Stimulated activated CD4-positive, alpha-beta T cell treated with anti-CD3 and anti-CD28 coated beads, Interleukin-2, amount 100 ng/mL, for 48 hours (primary cell): ENCODE data around the gene SLAMF1.
"Not testable (repeated sequence)": the region's sequence is repeated elsewhere in the genome, so short reads cannot be mapped to it uniquely, and the experiment has no call there.

ENCODE experiments used
- DNase-seq, 2 donors: peaks; one replicate each; pipeline ENCODE4 v3.0.0-alpha.2; 2020

Gene SLAMF1

DNA sequence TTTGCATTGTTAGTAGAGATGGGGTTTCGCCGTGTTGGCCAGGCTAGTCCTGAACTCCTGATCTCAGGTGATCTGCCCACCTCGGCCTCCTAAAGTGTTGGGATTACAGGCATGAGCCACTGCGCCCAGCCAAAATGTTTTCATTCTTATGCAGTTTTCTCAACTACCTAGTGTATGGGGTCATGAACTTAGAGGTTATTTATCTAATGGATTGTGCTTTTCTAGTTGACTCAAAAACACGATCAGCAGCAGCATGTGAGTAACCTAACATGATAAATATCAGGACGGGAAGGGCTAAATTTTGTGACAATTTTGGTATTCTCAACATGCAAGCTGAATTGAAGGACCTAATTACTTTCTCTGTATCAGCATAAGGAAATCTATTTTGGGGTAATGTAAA lies 58.4 kb downstream of the SLAMF1 start:
- DNase-seq, result no peak

DNA sequence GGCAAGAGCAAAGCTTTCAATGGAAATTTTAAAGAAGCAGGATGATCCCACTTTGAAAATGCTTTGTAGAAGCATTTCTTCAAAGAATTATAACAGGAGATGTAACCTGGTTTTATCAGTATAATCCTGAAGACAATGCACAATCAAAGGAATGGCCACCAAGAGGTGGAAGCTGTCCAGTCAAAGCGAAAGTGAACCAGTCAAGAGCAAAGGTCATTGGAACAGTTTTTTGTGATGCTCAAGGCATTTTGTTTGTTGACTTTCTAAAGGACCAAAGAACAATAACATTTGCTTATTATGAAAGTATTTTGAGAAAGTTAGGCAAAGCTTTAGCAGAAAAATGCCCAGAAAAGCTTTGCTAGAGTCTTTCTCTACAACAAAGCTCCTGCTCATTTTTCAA lies 62.1 kb downstream of the SLAMF1 start:
- DNase-seq, result no peak

DNA sequence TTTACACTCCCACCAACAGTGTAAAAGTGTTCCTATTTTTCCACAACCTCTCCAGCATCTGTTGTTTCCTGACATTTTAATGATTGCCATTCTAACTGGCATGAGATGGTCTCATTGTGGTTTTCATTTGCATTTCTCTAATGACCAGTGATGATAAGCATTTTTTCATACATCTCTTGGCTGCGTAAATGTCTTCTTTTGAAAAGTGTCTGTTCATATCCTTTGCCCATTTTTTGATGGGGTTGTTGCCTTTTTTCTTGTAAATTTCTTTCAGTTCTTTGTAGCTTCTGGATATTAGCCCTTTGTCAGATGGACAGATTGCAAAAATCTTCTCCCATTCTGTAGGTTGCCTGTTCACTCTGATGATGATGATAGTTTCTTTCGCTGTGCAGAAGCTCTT lies 63.9 kb downstream of the SLAMF1 start:
- not testable (repeated sequence) for DNase-seq

DNA sequence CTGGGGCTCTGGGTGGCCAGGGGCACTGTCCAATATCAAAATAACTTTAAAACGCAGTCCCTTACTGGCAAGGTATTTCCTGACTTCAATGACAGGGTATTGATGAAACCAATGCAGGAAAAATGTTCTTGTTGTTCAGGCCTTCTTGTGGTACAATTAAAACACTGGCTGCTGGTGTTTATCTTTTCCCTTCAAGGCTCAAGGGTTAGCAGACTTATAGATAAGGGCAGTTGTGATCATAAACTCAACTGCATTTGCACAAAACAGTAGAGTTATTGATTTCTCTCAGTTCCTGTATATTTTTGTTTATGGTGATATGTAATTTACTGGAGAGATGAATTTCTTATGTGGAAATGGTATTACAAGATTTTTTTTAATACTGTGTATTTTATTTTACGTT lies 64.9 kb downstream of the SLAMF1 start:
- DNase-seq, result no peak

DNA sequence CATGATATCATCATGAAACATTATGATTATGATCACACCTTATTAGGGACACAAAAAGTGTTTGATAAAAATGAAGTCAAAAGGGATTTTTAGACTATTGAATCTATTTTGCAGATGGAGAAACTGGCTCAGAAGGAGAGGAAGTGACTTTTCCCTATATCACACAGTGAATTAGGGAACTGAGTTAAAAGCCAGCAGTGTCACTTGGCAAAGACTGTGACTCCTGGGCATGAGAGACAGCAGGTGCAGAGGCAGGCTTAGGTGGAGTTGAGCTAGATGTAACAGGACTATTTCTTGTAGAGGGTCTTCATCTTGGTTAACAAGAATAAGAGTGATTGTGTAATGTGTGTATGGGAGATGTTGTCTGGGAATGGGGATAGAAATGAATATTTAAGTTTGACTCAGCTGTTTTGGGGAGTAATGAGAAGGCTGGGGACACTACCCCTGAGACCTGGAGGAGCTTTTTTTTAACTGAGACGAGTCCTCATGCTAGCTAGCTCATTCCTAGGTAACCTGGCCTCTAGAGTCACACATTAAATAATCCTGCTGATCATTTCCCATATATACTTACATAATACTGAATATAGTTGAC lies 66.5 kb downstream of the SLAMF1 start:
- no peak for DNase-seq

DNA sequence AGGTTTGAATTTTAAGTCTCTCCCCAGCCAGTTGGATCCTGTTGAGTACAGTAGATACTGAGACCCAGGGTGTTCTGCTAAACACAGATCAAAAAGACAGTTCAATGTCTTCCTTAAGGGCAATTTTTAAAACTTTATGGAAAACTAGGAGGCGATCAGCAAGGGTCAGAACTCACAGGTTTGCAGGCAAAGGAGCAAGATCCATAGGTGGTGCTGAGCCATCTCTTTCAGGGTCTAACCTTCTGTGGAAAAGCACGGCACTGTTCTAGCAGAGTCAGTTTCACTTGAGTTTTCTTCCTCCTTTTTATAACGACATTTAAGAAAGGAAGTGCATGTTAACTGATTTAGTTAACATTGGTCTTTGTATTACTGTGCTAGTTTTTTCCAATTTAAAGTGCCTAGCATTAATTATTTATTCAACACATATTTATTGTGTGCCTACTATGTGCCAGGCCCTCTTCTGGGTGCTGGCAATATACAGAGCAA lies 67.6 kb downstream of the SLAMF1 start, which contains the start of gene CD84:
Gene CD84, minus strand, starts transcription at position 281 of the 486 bp plus-strand sequence. Its CDS starts 59 bp downstream, at position 222.
- no peak for DNase-seq

DNA sequence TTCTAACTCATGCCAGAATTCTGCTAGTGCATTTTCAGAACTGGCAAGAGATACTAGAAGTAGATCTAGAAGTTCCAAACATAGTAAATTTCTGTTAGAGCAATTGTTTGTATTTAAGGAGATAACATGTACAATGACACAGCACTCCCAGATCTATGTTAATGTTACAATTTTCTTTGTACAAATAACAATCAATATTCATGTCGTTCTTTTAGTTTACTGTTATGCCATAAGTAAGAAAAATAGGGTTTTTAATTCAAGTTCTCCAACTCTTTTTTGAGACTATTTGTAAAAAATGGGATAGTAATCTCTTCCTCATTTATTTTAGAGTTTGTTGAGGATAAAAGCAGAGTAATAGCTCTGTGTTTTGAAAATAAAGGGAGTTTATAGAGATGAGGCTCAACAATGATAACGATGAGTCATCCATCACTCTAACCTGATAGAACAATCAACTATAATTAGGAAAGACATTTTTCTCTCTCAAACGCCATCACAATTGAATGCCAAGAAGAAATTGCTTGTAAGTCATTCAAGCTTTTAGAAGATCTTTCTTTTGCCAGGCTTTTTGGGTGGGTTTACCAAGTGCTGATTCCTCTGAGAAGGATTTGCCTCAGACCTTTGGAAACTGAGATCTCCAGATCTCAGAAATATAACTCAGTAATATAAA lies 68.2 kb downstream of the SLAMF1 start:
- DNase-seq, result no peak

DNA sequence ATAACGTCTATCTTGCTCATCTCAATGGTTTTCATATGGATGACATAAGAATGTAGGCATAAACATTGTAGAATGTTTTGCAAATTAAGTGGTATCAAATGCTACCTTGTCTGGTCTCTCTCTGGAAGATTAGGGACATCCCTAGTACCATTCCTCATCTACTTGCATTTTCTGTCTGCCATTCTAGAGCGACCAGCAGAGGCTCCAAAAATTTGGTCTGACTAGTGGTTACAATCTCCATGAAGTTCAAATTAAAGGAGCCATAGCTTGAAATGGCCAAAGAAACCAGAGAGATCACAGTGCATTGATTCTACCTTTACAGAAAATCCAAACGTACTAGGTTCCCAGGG lies 68.7 kb downstream of the SLAMF1 start:
- no peak for DNase-seq

DNA sequence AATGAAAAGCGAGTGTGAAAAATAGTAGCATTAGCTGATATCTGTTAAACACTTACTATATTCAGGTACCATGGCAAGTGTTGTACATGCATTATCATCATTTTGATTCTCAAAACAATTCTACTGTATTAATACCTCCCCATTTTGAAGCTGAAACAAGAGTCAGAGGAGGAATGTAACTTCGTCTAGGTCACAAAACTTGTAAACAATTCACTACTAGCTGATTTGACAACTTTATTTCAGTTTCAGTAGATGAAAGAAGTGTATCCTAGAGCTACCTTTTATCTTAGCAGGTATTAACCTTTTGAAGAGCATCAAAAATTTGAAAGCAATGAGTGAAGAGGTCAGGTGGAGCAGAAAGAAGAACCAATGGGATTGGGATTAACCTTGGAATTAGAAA lies 69.2 kb downstream of the SLAMF1 start:
- DNase-seq, result no peak

DNA sequence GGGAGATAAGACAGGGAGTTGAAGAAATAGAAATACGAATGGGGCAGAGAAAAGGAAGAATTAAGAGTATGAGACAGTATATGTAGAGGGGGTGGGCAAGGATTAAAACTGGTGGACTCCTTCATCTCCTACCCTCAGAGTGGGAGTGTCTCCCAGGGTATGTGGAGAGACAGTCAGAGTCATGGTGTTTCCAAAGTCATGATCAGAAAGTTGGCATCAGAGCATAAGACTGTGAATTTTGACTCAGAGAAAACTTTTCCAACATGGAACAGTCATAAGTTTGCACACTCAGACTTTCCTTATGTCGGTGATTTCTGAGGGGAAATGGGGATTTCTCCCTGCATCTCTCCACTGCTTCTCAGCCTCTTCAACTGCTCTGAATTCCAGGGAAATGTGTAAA lies 70.0 kb downstream of the SLAMF1 start:
- DNase-seq, result no peak

DNA sequence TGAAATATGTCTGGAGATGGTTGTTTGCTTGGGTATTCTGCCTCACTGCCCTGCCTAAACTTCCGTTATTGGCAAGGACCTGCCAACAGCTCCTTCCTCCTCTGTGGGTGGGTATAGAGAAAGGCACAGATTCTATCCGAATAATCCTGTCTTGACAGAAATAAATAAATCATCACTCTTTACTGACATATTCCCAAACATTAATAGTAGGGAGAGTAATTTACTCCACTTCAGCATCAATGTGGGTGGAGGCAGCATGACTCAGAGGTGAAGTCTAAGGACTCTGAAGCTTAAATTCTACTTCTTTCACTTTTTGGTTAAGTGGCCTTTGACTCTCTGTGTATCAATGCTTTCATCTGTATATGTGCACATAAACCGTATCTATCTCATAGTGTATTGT lies 70.5 kb downstream of the SLAMF1 start:
- DNase-seq, result no peak

DNA sequence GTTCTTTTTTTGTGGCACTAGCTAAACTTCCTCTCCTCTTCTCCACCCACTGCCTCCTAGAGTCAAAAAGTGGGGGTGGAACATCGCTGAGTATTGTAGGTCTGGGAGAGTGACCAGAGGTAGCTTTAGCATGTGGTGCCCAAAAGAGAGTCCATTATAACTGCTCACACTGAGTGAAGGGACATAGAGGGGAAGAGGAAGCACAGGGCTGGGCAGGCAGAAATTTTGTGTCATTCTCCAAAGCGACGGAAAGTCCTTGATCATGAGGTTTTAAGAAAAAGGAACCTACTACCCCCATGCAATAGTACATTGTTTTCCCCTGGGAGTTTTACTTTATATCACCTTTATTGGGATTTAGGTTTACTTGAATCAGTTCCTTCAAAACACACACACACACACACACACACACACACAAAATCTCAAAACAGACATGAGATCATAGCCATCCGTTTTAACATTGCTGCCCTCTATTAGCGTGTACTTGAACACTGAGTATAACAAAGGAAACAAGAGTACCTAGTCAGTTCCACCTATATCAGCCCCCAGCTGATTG lies 71.7 kb downstream of the SLAMF1 start:
- DNase-seq, result no peak

DNA sequence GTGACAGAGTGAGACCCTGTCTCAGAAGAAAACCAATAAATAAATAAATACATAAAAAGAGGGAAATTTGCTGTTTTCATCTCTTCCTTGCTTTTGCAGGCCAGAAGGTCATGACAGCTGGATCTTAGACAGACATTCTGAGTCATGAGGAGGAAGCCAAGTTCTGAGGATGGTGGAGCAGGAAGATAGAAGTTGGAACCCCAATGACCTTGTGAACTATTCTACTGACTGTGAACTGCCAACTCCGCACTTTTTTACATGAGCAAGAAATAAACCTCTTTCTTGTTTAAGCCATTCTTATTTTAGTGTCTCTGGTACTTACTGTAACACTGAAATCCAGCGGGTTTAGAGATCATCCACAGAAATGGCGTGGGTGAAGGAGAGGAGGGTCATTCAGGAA lies 76.0 kb downstream of the SLAMF1 start:
- no peak for DNase-seq

DNA sequence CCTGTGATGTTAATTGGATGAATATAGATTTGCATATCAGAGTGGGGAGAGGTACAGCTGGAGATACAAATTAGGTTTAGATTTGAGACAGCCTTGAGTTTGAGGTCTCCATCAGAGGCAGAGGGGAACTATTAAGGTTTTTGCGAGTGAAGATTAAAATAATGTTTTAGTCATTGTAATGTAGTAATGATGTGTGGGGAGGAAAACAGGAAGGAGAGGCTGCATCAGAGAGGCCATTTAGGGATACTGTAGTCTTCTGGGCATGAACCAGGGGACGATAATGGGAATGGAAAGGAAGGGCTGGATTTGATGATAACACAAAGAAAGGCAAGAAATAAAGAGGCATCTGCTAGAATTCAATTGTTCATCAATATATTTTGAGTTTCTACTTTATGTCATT lies 77.0 kb downstream of the SLAMF1 start:
- DNase-seq, result no peak

DNA sequence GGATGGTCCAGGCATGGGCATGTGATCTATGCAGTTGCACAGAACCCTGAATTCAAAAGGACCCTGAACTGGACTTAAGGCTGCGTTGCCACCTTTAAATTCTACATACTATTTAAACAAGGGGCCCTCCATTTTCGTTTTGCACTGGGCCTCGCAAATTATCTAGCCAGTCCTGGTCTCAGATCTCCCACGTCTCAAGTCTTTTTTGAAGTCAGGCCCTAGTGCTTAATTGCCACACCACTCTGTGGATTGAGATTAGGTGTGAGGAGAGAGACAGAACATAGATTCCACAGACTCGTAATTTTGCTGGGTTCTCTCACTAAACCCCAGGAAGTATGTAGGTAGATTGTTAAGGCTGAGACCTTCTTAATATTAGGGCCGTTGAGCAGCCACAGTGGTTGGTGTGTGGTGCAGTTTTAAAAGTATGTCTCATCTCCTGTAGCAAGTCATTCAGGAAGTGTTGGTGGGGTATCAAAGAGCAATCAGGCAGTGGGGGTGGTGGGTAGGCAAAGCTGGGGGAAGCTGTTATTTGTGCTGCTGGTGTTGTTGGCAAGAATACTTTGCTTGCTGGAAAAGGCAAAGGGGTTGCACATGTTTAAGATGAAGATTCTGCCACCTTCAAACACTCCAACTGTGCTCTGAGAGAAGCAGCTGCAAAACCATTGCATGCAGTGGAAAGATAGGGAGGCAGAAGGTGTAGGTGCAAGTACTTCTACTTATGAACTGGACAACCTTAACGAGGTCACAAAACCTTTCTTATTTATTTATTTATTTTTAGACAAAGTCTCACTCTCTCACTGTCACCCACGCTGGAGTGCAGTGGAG lies 78.8 kb downstream of the SLAMF1 start:
- peak; percentile 41 to 48 for DNase-seq

DNA sequence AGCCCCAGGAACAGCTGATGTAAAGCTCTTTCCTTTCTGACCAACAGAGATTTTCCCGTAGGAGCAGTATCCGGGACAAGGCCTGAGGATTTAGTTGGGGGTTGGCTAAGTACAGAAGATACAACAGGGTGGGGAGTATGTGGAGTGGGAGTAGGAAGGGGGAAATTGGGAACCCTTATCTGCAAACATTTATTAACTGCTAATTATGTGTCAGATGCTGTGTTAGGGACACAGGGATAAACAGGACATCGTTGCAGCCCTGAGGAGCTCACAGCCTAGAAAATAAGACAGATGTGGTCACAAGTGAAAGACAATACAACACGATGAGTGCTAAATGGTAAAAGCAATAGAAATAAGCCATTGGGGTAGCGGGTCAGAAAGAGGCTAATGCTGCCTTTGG lies 79.5 kb downstream of the SLAMF1 start:
- DNase-seq, result no peak

DNA sequence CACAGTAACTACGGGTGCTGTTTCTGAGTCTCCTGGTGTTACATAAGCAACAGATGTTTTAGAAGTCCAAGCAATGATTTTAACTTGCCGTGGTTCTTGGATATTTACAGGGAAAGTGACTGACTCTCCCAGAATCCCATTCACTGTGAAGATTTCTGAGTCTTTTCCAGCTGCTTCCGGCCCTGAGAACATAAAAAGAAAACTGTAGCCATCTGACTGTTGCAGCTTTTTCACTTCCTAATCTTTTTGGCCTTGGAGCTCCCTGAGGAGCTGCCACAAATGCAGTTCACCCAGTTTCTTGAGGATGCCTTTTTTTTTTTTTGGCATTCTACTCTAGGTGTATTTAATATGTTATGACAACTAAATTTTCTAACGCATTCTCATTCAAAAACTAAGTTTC lies 81.3 kb downstream of the SLAMF1 start:
- DNase-seq, result no peak

DNA sequence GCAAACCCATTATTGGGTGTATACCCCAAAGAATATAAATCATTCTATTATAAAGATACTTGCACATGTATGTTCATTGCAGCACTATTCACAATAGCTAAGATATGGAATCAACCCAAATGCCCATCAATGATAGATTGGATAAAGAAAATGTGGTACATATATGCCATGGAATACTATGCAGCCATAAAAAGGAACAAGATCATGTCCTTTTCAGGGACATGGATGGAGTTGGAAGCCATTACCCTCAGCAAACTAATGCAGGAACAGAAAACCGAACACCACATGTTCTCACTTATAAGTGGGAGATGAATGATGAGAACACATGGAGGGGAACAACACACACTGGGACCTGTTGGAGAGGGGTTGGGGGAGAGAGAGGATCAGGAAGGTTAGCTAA lies 83.6 kb downstream of the SLAMF1 start:
- not testable (repeated sequence) for DNase-seq

DNA sequence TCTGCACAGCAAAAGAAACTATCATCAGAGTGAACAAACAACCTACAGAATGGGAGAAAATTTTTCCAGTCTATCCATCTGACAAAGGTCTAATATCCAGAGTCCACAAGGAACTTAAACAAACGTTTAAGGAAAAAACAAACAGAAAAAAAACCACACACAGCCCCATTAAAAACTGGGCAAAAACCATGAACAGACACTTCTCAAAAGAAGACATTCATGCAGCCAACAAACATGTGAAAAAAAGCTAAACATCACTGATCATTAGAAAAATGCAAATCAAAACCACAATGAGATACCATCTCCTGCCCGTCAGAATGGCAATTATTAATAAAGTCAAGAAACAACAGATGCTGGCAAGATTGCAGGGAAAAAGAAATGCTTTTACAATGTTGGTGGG lies 84.1 kb downstream of the SLAMF1 start:
- not testable (repeated sequence) for DNase-seq

DNA sequence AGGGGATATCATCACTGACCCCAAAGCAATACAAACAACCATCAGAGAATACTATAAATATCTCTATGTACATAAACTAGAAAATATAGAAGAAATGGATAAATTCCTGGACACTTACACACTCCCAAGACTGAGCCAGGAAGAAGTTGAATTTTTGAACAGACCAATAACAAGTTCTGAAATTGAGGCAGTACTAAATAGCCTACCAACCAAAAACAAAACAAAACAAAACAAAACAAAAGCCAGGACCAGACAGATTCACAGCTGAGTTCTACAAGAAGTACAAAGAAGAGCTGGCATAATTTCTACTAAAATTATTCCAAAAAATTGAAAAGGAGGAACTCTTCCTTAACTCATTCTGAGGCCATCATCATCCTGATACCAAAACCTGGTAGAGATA lies 86.0 kb downstream of the SLAMF1 start:
- DNase-seq, result no peak

DNA sequence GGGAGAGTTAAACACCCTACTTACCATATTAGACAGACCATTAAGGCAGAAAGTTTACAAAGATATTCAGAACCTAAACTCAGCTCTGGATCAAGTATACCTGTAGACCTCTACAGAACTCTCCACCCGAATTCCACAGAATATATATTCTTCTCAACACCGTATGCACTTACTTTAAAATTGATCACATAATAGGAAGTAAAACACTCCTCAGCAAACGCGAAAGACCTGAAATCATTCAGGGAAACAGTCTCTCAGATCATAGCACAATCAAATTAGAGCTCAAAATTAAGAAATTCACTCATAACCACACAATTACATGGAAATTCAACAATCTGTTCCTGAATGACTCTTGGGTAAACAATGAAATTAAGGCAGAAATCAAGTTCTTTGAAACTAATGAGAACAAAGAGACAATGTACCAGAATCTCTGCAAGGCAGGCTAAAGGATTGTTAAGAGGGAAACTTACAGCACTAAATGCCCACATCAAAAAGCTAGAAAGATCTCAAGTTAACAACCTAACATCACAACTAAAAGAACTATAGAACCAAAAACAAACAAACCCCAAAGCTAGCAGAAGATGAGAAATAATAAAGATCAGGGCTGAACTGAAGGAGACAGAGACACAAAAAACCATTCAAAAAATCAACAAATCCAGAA lies 86.7 kb downstream of the SLAMF1 start:
- no peak for DNase-seq

DNA sequence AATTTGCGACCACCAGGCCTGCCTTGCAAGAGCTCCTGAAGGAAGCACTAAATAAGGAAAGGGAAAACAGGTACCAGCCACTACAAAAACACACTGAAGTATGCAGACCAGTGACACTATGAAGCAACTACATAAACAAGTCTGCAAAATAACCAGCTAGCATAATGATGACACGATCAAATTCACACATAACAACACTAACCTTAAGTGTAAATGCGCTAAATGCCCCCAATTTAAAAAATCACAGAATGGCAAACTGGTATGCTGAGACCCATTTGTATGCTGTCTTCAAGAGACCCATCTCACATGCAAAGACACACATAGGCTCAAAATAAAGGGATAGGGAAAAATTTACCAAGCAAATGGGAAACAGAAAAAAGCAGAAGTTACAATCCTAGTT lies 87.4 kb downstream of the SLAMF1 start:
- DNase-seq, result not testable (repeated sequence)
